H1 (cell line): ENCODE data around the gene CCS. TPM values are rescaled to one million over a fixed set of nuclear protein-coding genes. Genes with fewer than 3 reads are reported as not detected.

Experiments
- CTCF ChIA-PET: fragments of 300-600 bp; sonication (Branson Sonifier 250); formaldehyde crosslinking; loops from one replicate; lab custom pipeline; 2021; ENCODE audit not compliant: partially characterized antibody; lab: Charles Lee
- POLR2A ChIA-PET: fragments of 300-600 bp; sonication (Branson Sonifier 250); formaldehyde crosslinking; loops from one replicate; lab custom pipeline; 2021; ENCODE audit warnings: inconsistent platforms; ENCODE audit not compliant: partially characterized antibody; lab: Charles Lee
- DNase-seq, 2 experiments: peaks; one replicate each; pipeline versions ENCODE4 v3.0.0 to v3.0.0-alpha.2; 2010 to 2022; ENCODE audit warnings: low spot score in 2 of 2, low read depth in 1 of 2, mixed read lengths in 1 of 2
- FAIRE-seq: peaks from 2 replicates; lab custom pipeline; 2011; peaks lifted over from hg19 to GRCh38; lab: Jason Lieb, UNC
- H2AFZ ChIP-seq: 2 replicates; pipeline ENCODE4 v1.8.1; 2012; ENCODE audit warnings: low read length, inconsistent platforms
- H2AK5ac ChIP-seq: 2 replicates; pipeline ENCODE4 v1.6.1; 2013; ENCODE audit warnings: low read depth, low read length
- H2BK120ac ChIP-seq: replicated peaks from 2 replicates; pipeline ENCODE3; 2013; ENCODE audit warnings: low read depth, low read length, inconsistent platforms
- H2BK12ac ChIP-seq: 2 replicates; pipeline ENCODE4 v1.6.1; 2013; ENCODE audit warnings: low read depth, low read length
- H2BK15ac ChIP-seq: 2 replicates; pipeline ENCODE4 v1.6.1; 2013; ENCODE audit warnings: low read length
- H2BK20ac ChIP-seq: 2 replicates; pipeline ENCODE4 v1.6.1; 2013; ENCODE audit warnings: low read length
- H2BK5ac ChIP-seq: 2 replicates; pipeline ENCODE4 v1.6.1; 2013; ENCODE audit warnings: low read depth, low read length
- H3K14ac ChIP-seq: 2 replicates; pipeline ENCODE4 v1.6.1; 2013; ENCODE audit warnings: inconsistent platforms; ENCODE audit not compliant: insufficient read length
- H3K18ac ChIP-seq: 2 replicates; pipeline ENCODE4 v1.6.1; 2013; ENCODE audit warnings: low read length; ENCODE audit errors: extremely low read depth
- H3K23ac ChIP-seq: 2 replicates; pipeline ENCODE4 v1.6.1; 2013; ENCODE audit warnings: inconsistent platforms; ENCODE audit not compliant: insufficient read length
- H3K23me2 ChIP-seq: 2 replicates; pipeline ENCODE4 v1.6.1; 2013; ENCODE audit warnings: low read depth, low read length
- H3K27ac ChIP-seq: 2 replicates; pipeline ENCODE4 v1.6.1; 2011; ENCODE audit warnings: low read depth, low read length, inconsistent platforms
- H3K27me3 ChIP-seq, 4 experiments: replicated peaks in 1 of 4; 1 replicate in 1 of 4; 2 replicates in 3 of 4; pipeline versions ENCODE4 v1.6.1 to v1.8.1; 2011 to 2013; ENCODE audit warnings: low read length in 3 of 4, mild to moderate bottlenecking in 3 of 4, inconsistent platforms in 2 of 4, mixed read lengths in 2 of 4, moderate library complexity in 1 of 4; ENCODE audit not compliant: control insufficient read depth in 3 of 4, insufficient read depth in 3 of 4; ENCODE audit errors: extremely low read depth in 1 of 4
- H3K36me3 ChIP-seq, 4 experiments: 2 replicates each; pipeline versions ENCODE4 v1.6.1 to v1.8.1; 2011 to 2013; ENCODE audit warnings: mild to moderate bottlenecking in 4 of 4, low read length in 3 of 4, moderate library complexity in 2 of 4, control low read depth in 1 of 4, inconsistent platforms in 1 of 4; ENCODE audit not compliant: insufficient read depth in 4 of 4, control insufficient read depth in 2 of 4
- H3K4ac ChIP-seq: replicated peaks from 2 replicates; pipeline ENCODE3; 2013; ENCODE audit warnings: low read length, low read depth, mixed read lengths, inconsistent platforms; ENCODE audit not compliant: insufficient read length
- H3K4me1 ChIP-seq, 4 experiments: replicated peaks in 1 of 4; 1 replicate in 1 of 4; 2 replicates in 3 of 4; pipeline versions ENCODE4 v1.6.1 to v1.8.1; 2011 to 2013; ENCODE audit warnings: low read length in 3 of 4, inconsistent platforms in 2 of 4, mixed read lengths in 1 of 4; ENCODE audit not compliant: insufficient read depth in 4 of 4, control insufficient read depth in 3 of 4
- H3K4me2 ChIP-seq, 2 experiments: 2 replicates each; pipeline versions ENCODE4 v1.6.1 to v1.8.1; 2011 to 2013; ENCODE audit warnings: low read depth in 2 of 2, low read length in 2 of 2, control low read depth in 1 of 2, inconsistent platforms in 1 of 2, mild to moderate bottlenecking in 1 of 2; ENCODE audit not compliant: insufficient read depth in 1 of 2
- H3K4me3 ChIP-seq, 4 experiments: fragments of 200-600, 300-600 bp in 1 of 4; sonication (generic), shearing (Covaris generic), sonication (Bioruptor Twin) in 1 of 4; 2 replicates each; pipeline versions ENCODE4 v1.5.1 to v1.8.1; 2011 to 2016; ENCODE audit warnings: low read length in 4 of 4, low read depth in 3 of 4, control low read depth in 2 of 4, inconsistent platforms in 2 of 4, mild to moderate bottlenecking in 2 of 4, mixed read lengths in 1 of 4, moderate library complexity in 1 of 4; ENCODE audit not compliant: insufficient read depth in 2 of 4; ENCODE audit errors: extremely low read depth in 1 of 4
- H3K56ac ChIP-seq: replicated peaks from 2 replicates; pipeline ENCODE3; 2013; ENCODE audit warnings: low read depth, mild to moderate bottlenecking, mixed read lengths, low read length, inconsistent platforms; ENCODE audit not compliant: insufficient read length
- H3K79me1 ChIP-seq: 2 replicates; pipeline ENCODE4 v1.6.1; 2013; ENCODE audit warnings: low read depth, low read length, control low read depth
- H3K79me2 ChIP-seq, 2 experiments: 2 replicates each; pipeline versions ENCODE4 v1.6.1 to v1.8.1; 2012 to 2013; ENCODE audit warnings: low read length in 2 of 2, mild to moderate bottlenecking in 2 of 2, inconsistent platforms in 1 of 2; ENCODE audit not compliant: insufficient read depth in 2 of 2, control insufficient read depth in 1 of 2
- H3K9ac ChIP-seq, 4 experiments: replicated peaks in 1 of 4; 1 replicate in 1 of 4; 2 replicates in 3 of 4; pipeline versions ENCODE4 v1.6.1 to v1.8.1; 2011 to 2013; ENCODE audit warnings: low read depth in 3 of 4, low read length in 3 of 4, control low read depth in 2 of 4, mild to moderate bottlenecking in 2 of 4, moderate library complexity in 2 of 4, inconsistent platforms in 1 of 4; ENCODE audit errors: extremely low read depth in 1 of 4
- H3K9me3 ChIP-seq, 2 experiments: 2 replicates each; pipeline versions ENCODE4 v1.6.1 to v1.8.1; 2012 to 2013; ENCODE audit warnings: mild to moderate bottlenecking in 2 of 2, moderate library complexity in 2 of 2, control low read depth in 1 of 2, inconsistent platforms in 1 of 2, low read depth in 1 of 2, low read length in 1 of 2, mixed read lengths in 1 of 2; ENCODE audit not compliant: insufficient read depth in 2 of 2
- H4K20me1 ChIP-seq, 2 experiments: replicated peaks in 1 of 2; 2 replicates each; pipeline versions ENCODE3 to v1.8.1; 2011 to 2013; ENCODE audit warnings: inconsistent platforms in 2 of 2, low read length in 2 of 2, mild to moderate bottlenecking in 1 of 2; ENCODE audit not compliant: insufficient read depth in 2 of 2, control insufficient read depth in 1 of 2
- H4K5ac ChIP-seq: 2 replicates; pipeline ENCODE4 v1.6.1; 2013; ENCODE audit warnings: low read length, low read depth, mixed read lengths, inconsistent platforms; ENCODE audit not compliant: insufficient read length
- H4K8ac ChIP-seq: 2 replicates; pipeline ENCODE4 v1.8.0; 2013; ENCODE audit warnings: mild to moderate bottlenecking, moderate library complexity, low read length, inconsistent platforms; ENCODE audit not compliant: insufficient read depth; ENCODE audit errors: extremely low read depth
- H4K91ac ChIP-seq: replicated peaks from 2 replicates; pipeline ENCODE3; 2013; ENCODE audit warnings: low read length, mixed read lengths, inconsistent platforms; ENCODE audit not compliant: insufficient read length
- CTBP2 ChIP-seq: IDR thresholded peaks from 2 replicates; pipeline ENCODE4 v1.7.0; 2011; ENCODE audit warnings: borderline replicate concordance, mild to moderate bottlenecking, moderate library complexity, mixed read lengths, low read length; ENCODE audit not compliant: insufficient read depth, insufficient read length
- GTF2F1 ChIP-seq: IDR thresholded peaks from 2 replicates; pipeline ENCODE4 v1.6.1; 2012; ENCODE audit warnings: low read depth, low read length, improper control_type of control experiment, borderline replicate concordance
- JUN ChIP-seq: IDR thresholded peaks from 2 replicates; pipeline ENCODE4 v1.6.1; 2011; ENCODE audit warnings: low read depth, mild to moderate bottlenecking, improper control_type of control experiment, low read length
- KDM1A ChIP-seq: fragments of 200-600, 300-600 bp; sonication (generic); IDR thresholded peaks from 2 replicates; pipeline ENCODE4 v1.7.1; 2016; ENCODE audit warnings: mild to moderate bottlenecking, low read length, borderline replicate concordance
- PHF8 ChIP-seq: fragments of 200-600 bp; sonication (generic); conservative IDR thresholded peaks from 2 replicates; pipeline ENCODE4 v1.7.1; 2012; ENCODE audit warnings: low read depth, mild to moderate bottlenecking, inconsistent platforms, low read length, moderate library complexity
- WGBS, 2 experiments: shearing (Covaris generic) in 1 of 2; methylation state at CpG; one replicate each; pipeline versions ENCODE4 v1.1.6 to v1.1.7; 2013 to 2015; ENCODE audit warnings: low lambda C conversion rate in 2 of 2, mixed read lengths in 2 of 2, inconsistent platforms in 1 of 2, low coverage in 1 of 2, missing lambda C conversion rate in 1 of 2; ENCODE audit not compliant: insufficient replicate concordance in 2 of 2, insufficient coverage in 1 of 2, insufficient read length in 1 of 2; ENCODE audit errors: extremely low coverage in 1 of 2, missing lambda C conversion rate in 1 of 2; 5-methylcytosine and 5-hydroxymethylcytosine counted together
- polyA plus RNA-seq, 7 experiments: library from polyadenylated mRNA; depleted of rRNA in 3 of 7; stranded (reverse) in 5 of 7; unstranded in 2 of 7; fragments of >200 nt in 5 of 7; fragments of 200-250 nt in 2 of 7; gene quantifications; 1 replicate in 5 of 7; 2 replicates in 1 of 7; 4 replicates in 1 of 7; pipeline versions ENCODE4 v1.2.1 to v1.2.3, GENCODE V29; 2011 to 2013; ENCODE audit warnings: missing spikeins in 2 of 7, mixed read lengths in 2 of 7
- total RNA-seq: library from RNA; stranded (reverse); fragmentation: NEBNext Ultra II Directional; extraction: Animal tissue kit (Norgen Biotek cat#: 25700); gene quantifications from 2 replicates; pipeline ENCODE4 v1.2.1, GENCODE V29; 2021

The CCS gene
- total and polyA plus RNA-seq, 2 of the 8 experiments (the other 6 are each of a cell fraction or from before 2014, with no cell fraction given), result 37.1 to 37.7 TPM

- H2BK15ac ChIP-seq, result no peak overlapping the region
- H3K79me1 ChIP-seq, result peaks cover 5% of the 10 kb centered on the region; the same call in 1 of the 2 replicates
- peaks cover 0 to 4% (median 0%) of the 10 kb centered on the region in 4 experiments; a peak in 3 of 8 replicates for H3K36me3 ChIP-seq
- H4K5ac ChIP-seq, result no peak overlapping the region
- H4K91ac ChIP-seq, result no peak overlapping the region
- H3K9ac ChIP-seq, result no peak overlapping the region
- no peak overlapping the region for H2BK120ac ChIP-seq
- H2BK5ac ChIP-seq, result no peak overlapping the region
- H3K4me2 ChIP-seq, result no peak overlapping the region
- H3K4me3 ChIP-seq, result no peak overlapping the region
- no peak for TF ChIP-seq PHF8
- peak; percentile 52; the same call in 1 of the 2 replicates for TF ChIP-seq KDM1A
- no peak for TF ChIP-seq CTBP2
- TF ChIP-seq JUN, result no peak
- TF ChIP-seq GTF2F1, result no peak
- no peak overlapping the region for H2BK20ac ChIP-seq
- H3K4me1 ChIP-seq, result peaks cover 0 to 15% (median 10%) of the 10 kb centered on the region in 4 experiments; a peak in 6 of 7 replicates
- H3K79me2 ChIP-seq, result no peaks in the 10 kb centered on the region; a peak in 1 of 4 replicates
- H2AFZ ChIP-seq, result no peak overlapping the region
- peaks cover 0 to 2% of the 10 kb centered on the region in 2 experiments for H4K20me1 ChIP-seq
- H4K8ac ChIP-seq, result no peak overlapping the region
- no peak overlapping the region for H2BK12ac ChIP-seq
- FAIRE-seq, result no peak
- ChIA-PET CTCF (interaction anchor here (0.7 to 1.9 kb wide), 7 partner anchors 11 to 161 kb away, joined by 3 to 5 read pairs (median 4); partner anchors contain the start of genes CCDC87 and CCS), POLR2A (interaction anchor here (0.6 to 7.9 kb wide), 4 partner anchors 13 to 67 kb away, joined by 3 to 54 read pairs (median 6); partner anchors contain the start of genes BBS1 and RBM14)
- H2AK5ac ChIP-seq, result no peak overlapping the region
- 97% methylated on average over 3 of the region's 3 CpGs; no CpG with 5 or more reads in 1 of the 2 experiments for WGBS, 2 experiments
- no peaks in the 10 kb centered on the region for H3K9me3 ChIP-seq
- H3K23ac ChIP-seq, result no peak overlapping the region
- DNase-seq, result no peak
- H3K56ac ChIP-seq, result no peak overlapping the region
- H3K23me2 ChIP-seq, result peaks cover 3% of the 10 kb centered on the region; the same call in 1 of the 2 replicates
- H3K27me3 ChIP-seq, result no peaks in the 10 kb centered on the region
- no peak overlapping the region for H3K27ac ChIP-seq
- H3K18ac ChIP-seq, result no peak overlapping the region
- H3K14ac ChIP-seq, result no peak overlapping the region
- H3K4ac ChIP-seq, result no peak overlapping the region
These were observed 43.3 kb upstream of the CCS start for GRCh38 chr11:66549696-66550095.
